HG03342 (cell line): ENCODE data around the gene EDDM13.
"Not testable (repeated sequence)": the region's sequence is repeated elsewhere in the genome, so short reads cannot be mapped to it uniquely, and the experiment has no call there.

ENCODE experiments used
- ATAC-seq: cut with Tn5 transposase; IDR thresholded peaks from one replicate; pipeline ENCODE4 v1.9.1; 2021; ENCODE audit warnings: mild to moderate bottlenecking, moderate library complexity; ENCODE audit not compliant: unreplicated experiment

EDDM13 gene

GRCh38 chr19:56319991-56320390, 47.4 kb downstream of the EDDM13 start:
- no peak for ATAC-seq

- no peak for ATAC-seq
These were observed 48.9 kb downstream of the EDDM13 start for GRCh38 chr19:56321254-56321988.

- ATAC-seq = no peak
These were observed 49.5 kb downstream of the EDDM13 start for GRCh38 chr19:56321989-56322440.

DNA sequence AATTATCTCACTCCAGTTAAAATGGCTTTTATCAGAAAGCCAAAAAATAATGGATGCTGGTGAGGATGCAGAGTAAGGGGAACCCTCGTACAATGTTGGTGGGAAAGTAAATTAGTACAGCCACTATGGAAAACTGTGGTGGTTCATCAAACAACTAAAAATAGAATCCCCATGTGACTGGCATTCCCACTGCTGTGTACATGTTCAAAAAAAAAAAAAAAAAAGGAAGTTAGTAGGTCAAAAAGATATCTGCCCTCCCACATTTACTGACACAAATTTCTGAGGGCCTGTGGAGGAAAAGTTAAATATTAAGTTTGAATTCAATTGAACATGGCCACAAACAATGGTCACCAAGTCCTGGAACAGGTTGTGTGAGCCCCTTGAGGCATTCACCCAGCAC, 51.9 kb downstream of the EDDM13 start:
- no peak for ATAC-seq

GRCh38 chr19:56332695-56333094, 60.1 kb downstream of the EDDM13 start:
- ATAC-seq = no peak

DNA sequence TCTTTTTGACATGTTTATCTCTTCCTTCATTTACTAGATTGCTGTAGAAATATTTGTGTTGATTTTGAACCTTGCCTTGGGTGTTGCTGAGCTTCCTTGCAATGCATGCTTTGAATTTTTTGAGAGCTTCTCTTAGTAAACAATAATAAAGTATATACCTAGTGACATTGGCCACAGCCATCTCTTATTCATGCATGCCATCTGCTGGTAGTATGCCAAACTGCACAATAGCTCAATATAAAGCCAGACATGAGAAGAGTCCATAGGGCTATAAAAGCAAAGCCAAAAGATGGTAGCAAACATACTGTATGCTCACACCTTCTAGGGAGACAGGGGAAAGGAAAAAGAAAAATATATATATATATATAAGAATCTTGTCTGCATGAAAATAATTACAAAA, 61.0 kb downstream of the EDDM13 start:
- ATAC-seq = no peak

GRCh38 chr19:56335371-56335770, 62.8 kb downstream of the EDDM13 start:
- not testable (repeated sequence) for ATAC-seq

DNA sequence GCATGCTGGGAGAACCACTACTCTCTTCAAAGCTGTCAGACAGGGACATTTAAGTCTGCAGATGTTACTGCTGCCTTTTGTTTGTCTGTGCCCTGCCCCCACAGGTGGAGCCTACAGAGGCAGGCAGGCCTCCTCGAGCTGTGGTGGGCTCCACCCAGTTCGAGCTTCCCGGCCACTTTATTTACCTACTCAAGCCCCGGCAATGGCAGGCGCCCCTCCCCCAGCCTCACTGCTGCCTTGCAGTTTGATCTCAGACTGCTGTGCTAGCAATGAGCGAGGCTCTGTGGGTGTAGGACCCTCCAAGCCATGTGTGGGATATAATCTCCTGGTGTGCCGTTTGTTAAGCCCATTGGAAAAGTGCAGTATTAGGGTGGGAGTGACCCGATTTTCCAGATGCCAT, 64.5 kb downstream of the EDDM13 start:
- not testable (repeated sequence) for ATAC-seq

- not testable (repeated sequence) for ATAC-seq
These were observed 66.5 kb downstream of the EDDM13 start for GRCh38 chr19:56339031-56339430.

- no peak for ATAC-seq
These were observed 69.4 kb downstream of the EDDM13 start for GRCh38 chr19:56341948-56342347.

GRCh38 chr19:56347163-56347778, 74.7 kb downstream of the EDDM13 start:
- no peak for ATAC-seq

DNA sequence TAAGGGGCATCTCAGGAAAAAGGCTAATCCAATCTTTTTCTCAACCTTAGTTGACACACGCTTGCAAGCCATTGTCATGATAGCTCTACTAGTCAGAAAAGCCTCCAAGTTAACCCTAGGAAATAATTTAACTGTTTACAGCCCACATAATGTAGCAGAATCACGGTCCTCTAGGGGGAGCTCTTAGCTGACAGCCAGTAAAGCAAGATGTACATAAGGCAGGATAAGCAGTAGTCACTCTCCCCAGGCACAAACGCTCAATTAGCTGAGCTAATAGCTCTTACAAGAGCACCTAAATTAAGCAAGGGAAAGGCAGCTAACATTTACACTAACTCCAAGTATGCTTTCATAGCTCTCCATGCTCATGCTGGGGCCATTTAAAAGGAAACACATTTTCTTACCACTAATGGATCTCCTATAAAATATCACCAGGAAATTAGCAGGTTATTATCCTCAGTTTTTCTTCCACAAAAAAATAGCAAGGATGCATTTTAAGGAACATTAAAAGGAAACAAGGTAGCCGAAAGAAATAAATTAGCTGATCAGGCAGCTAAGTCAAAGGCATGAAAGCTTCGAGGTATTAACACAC, 75.8 kb downstream of the EDDM13 start:
- no peak for ATAC-seq

- ATAC-seq = no peak
These were observed 78.0 kb downstream of the EDDM13 start for GRCh38 chr19:56350416-56351045.

- no peak for ATAC-seq
These were observed 78.7 kb downstream of the EDDM13 start for GRCh38 chr19:56351208-56351607.

DNA sequence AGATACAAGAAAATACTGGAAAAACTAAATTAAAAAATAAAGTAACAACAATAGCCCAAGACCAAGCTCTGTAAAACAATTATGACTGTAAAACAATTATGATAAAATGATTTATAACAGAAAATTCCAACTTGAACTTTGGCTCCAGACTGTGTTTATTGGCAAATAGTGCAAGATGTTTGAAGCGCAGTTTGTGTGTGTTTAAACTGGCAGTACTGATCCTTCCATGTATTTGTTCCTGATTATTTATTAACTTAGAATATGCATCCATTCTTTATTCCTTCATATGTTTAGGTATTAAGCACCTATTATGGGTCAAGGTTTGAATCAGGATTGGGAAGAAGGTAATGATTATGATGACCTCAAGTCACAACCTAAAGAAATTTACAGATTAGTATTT, 83.0 kb downstream of the EDDM13 start:
- no peak for ATAC-seq

GRCh38 chr19:56356944-56357343, 84.4 kb downstream of the EDDM13 start:
- ATAC-seq = no peak
